ENCODE measurements around the gene LSM14B.
"Not testable (repeated sequence)": the region's sequence is repeated elsewhere in the genome, so short reads cannot be mapped to it uniquely, and the experiment has no call there.

The LSM14B gene

DNA sequence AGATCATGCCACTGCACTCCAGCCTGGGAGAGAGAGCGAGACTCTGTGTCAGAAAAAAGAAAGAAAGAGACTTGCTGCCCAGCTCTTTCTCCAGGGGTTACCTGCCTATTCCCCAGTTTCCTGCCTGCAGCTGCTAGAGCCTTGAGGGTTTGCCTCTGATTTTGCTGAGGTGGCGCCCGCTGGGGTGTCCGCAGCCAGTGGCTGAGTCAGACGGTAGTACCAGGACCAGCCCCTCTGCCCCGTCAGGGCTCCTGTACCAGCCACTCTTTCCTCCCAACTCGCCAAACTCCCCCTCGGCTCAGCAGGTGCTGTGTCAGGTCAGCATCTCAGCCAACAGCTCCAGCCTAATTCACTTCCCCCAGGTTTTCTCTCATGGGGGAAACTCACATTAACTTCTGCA, 7.4 kb upstream of the LSM14B start:
- peaks cover 13% of the 10 kb centered on the region; the same call in 1 of the 2 replicates for H3K27me3 ChIP-seq (ENCODE audit: control insufficient read depth, insufficient read depth, low read length)
- peaks cover 16% of the 10 kb centered on the region for H3K9me3 ChIP-seq (ENCODE audit: control insufficient read depth, insufficient read depth, low read depth, low read length)
- no peaks in the 10 kb centered on the region for H3K36me3 ChIP-seq (ENCODE audit: control insufficient read depth, insufficient read depth, low read length)
- H3K9ac ChIP-seq (ENCODE audit: low read length) = no peak overlapping the region
- H3K4me1 ChIP-seq (ENCODE audit: control insufficient read depth, insufficient read depth, low read length) = peaks cover 7% of the 10 kb centered on the region; the same call in 1 of the 2 replicates
- H3K4me3 ChIP-seq (ENCODE audit: low read depth, low read length) = no peak overlapping the region
- no peak overlapping the region for H3K27ac ChIP-seq (ENCODE audit: low read depth, low read length)

GRCh38 chr20:62115800-62116407, 6.4 kb upstream of the LSM14B start:
- Histone ChIP-seq H3K27me3 (ENCODE audit: control insufficient read depth, insufficient read depth, low read length) (peaks cover 13% of the 10 kb centered on the region; the same call in 1 of the 2 replicates), H3K9me3 (ENCODE audit: control insufficient read depth, insufficient read depth, low read depth, low read length) (peaks cover 12% of the 10 kb centered on the region)
- H3K27ac ChIP-seq (ENCODE audit: low read depth, low read length); H3K36me3 ChIP-seq (ENCODE audit: control insufficient read depth, insufficient read depth, low read length); H3K4me1 ChIP-seq (ENCODE audit: control insufficient read depth, insufficient read depth, low read length); H3K4me3 ChIP-seq (ENCODE audit: low read depth, low read length); H3K9ac ChIP-seq (ENCODE audit: low read length): not testable (repeated sequence)

GRCh38 chr20:62116558-62117361, 5.5 kb upstream of the LSM14B start:
- Histone ChIP-seq H3K27ac (ENCODE audit: low read depth, low read length) (no peak overlapping the region), H3K4me1 (ENCODE audit: control insufficient read depth, insufficient read depth, low read length) (peaks cover 7% of the 10 kb centered on the region; the same call in 1 of the 2 replicates), H3K4me3 (ENCODE audit: low read depth, low read length) (no peak overlapping the region), H3K9ac (ENCODE audit: low read length) (no peak overlapping the region), H3K36me3 (ENCODE audit: control insufficient read depth, insufficient read depth, low read length) (no peaks in the 10 kb centered on the region), H3K27me3 (ENCODE audit: control insufficient read depth, insufficient read depth, low read length) (peaks cover 13% of the 10 kb centered on the region; the same call in 1 of the 2 replicates), H3K9me3 (ENCODE audit: control insufficient read depth, insufficient read depth, low read depth, low read length) (peaks cover 9% of the 10 kb centered on the region; the same call in 1 of the 2 replicates)

- Histone ChIP-seq H3K9me3 (ENCODE audit: control insufficient read depth, insufficient read depth, low read depth, low read length) (peaks cover 7% of the 10 kb centered on the region; the same call in 1 of the 2 replicates), H3K36me3 (ENCODE audit: control insufficient read depth, insufficient read depth, low read length) (no peaks in the 10 kb centered on the region), H3K4me3 (ENCODE audit: low read depth, low read length) (no peak overlapping the region), H3K27ac (ENCODE audit: low read depth, low read length) (no peak overlapping the region), H3K9ac (ENCODE audit: low read length) (no peak overlapping the region), H3K4me1 (ENCODE audit: control insufficient read depth, insufficient read depth, low read length) (peaks cover 7% of the 10 kb centered on the region; the same call in 1 of the 2 replicates), H3K27me3 (ENCODE audit: control insufficient read depth, insufficient read depth, low read length) (peaks cover 13% of the 10 kb centered on the region; the same call in 1 of the 2 replicates)
Measured at GRCh38 chr20:62117362-62117646, 5.0 kb upstream of the LSM14B start.

- H3K9me3 ChIP-seq (ENCODE audit: control insufficient read depth, insufficient read depth, low read depth, low read length) = 0 out of 2 replicates have a peak, but pooled peaks cover 5% of the 10 kb centered on the region
- H3K4me1 ChIP-seq (ENCODE audit: control insufficient read depth, insufficient read depth, low read length) = peaks cover 7% of the 10 kb centered on the region; the same call in 1 of the 2 replicates
- no peak overlapping the region for H3K9ac ChIP-seq (ENCODE audit: low read length)
- H3K27me3 ChIP-seq (ENCODE audit: control insufficient read depth, insufficient read depth, low read length) = peaks cover 13% of the 10 kb centered on the region; the same call in 1 of the 2 replicates
- no peak overlapping the region for H3K4me3 ChIP-seq (ENCODE audit: low read depth, low read length)
- no peaks in the 10 kb centered on the region for H3K36me3 ChIP-seq (ENCODE audit: control insufficient read depth, insufficient read depth, low read length)
- no peak overlapping the region for H3K27ac ChIP-seq (ENCODE audit: low read depth, low read length)
Measured at GRCh38 chr20:62117658-62118057, 4.6 kb upstream of the LSM14B start.

DNA sequence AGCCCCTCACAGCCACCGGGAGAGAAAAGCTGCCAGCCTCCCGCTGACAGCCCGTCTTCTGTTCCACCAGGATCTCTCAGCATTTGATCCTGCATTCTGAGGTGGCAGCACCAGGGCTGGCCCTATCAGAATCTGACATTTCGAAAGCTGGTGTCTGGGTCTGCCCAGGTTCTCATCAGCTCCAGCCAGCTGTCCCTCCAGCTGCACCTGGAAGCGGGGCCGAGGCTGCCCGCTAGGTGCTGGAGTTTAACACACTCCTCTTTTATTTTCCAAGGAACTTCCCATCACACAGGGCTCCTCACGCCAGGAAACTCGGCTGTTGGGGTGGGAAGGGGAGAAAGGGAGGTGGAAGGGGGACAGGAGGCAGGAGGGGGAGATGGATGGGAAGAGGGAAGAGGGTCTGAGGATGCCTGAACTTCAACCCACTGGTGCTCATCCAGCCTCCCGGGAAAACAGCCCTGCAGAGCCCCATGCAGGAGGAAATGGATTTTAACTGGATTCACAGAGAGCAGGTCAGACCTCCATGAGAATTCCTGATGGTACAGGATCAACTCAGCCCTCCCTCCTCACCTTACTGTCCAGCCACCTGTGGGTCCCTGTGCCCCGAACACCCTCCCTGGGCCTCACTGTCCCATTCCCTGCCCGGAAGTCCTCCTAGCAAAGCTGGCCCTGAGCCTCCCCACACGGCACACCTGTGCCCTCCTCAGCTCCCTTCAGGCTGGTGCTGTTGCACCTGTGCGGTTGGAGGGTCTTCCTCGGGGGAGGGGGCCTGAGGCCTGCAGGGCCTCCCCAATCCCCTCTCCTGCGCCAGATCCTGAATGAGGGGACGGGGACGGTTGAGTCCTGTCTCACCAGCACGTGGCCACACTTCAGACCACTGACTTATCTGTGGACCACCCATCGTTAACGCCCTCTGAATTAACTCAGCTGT, 3.9 kb upstream of the LSM14B start:
- no peak overlapping the region for H3K4me3 ChIP-seq (ENCODE audit: low read depth, low read length)
- H3K27me3 ChIP-seq (ENCODE audit: control insufficient read depth, insufficient read depth, low read length) = peaks cover 13% of the 10 kb centered on the region; the same call in 1 of the 2 replicates
- H3K27ac ChIP-seq (ENCODE audit: low read depth, low read length) = no peak overlapping the region
- H3K9ac ChIP-seq (ENCODE audit: low read length) = no peak overlapping the region
- no peaks in the 10 kb centered on the region for H3K36me3 ChIP-seq (ENCODE audit: control insufficient read depth, insufficient read depth, low read length)
- 0 out of 2 replicates have a peak, but pooled peaks cover 4% of the 10 kb centered on the region for H3K9me3 ChIP-seq (ENCODE audit: control insufficient read depth, insufficient read depth, low read depth, low read length)
- H3K4me1 ChIP-seq (ENCODE audit: control insufficient read depth, insufficient read depth, low read length) = peaks cover 8% of the 10 kb centered on the region; the same call in 1 of the 2 replicates

DNA sequence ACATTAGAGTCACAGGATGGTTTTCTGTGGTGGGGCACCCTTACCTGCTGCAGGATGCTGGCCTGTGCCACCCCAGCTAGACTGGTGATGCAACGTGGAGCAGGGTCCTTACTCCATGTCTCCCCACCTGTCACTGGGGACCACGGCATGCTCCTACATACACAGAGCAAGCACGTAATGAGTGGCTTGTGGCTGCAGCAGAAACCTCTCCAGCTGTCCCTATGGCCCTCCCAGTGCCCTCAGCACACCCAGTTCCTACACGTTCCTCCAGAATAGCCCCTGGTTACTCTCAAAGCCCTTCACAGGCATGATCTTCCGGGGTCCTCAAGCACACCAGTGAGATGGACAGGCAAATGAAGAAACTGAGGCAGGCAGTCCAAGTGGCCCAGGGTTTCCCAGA, 3.2 kb upstream of the LSM14B start:
- H3K9me3 ChIP-seq (ENCODE audit: control insufficient read depth, insufficient read depth, low read depth, low read length) = no peaks in the 10 kb centered on the region
- H3K4me3 ChIP-seq (ENCODE audit: low read depth, low read length) = no peak overlapping the region
- no peak overlapping the region for H3K27ac ChIP-seq (ENCODE audit: low read depth, low read length)
- H3K9ac ChIP-seq (ENCODE audit: low read length) = no peak overlapping the region
- peaks cover 13% of the 10 kb centered on the region; the same call in 1 of the 2 replicates for H3K27me3 ChIP-seq (ENCODE audit: control insufficient read depth, insufficient read depth, low read length)
- peaks cover 5% of the 10 kb centered on the region for H3K36me3 ChIP-seq (ENCODE audit: control insufficient read depth, insufficient read depth, low read length)
- peaks cover 12% of the 10 kb centered on the region; the same call in 1 of the 2 replicates for H3K4me1 ChIP-seq (ENCODE audit: control insufficient read depth, insufficient read depth, low read length)

DNA sequence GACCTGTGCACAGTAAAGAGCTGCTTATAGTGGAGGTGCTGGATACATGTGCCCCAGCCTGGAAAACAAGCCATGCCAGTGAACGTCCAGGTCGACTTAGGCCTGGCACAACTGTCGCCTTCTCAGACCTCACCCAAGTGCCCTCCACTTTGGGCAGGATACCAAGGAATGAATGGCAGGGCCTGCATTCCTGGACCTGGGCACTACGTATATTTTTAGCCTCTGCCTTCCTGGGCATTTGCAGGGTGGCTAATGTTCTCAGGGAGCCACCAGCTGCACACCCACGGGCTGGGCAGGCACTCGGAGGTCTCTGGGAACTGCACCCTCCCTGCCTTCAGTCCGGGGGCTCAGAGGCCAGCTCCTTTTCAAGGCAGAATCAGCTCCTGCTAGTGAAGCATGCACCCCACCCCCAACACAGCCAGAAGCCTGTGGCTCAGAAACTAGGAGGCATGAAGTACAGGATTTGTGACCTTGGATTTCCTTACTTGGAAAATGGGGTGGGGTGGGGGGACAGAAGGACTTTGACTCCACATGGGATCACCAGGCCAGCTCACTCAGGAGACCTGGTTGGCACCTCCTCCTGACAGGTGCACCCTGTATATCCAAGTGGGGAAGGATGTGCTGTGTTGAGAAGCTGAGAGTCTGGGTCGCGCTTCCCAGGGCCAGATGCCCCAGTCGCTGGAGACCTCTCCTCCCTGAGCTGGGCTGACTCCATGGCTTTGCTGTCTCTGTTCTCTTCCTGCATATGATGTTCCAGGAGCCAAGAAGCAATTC, 2.5 kb upstream of the LSM14B start:
- no peak overlapping the region for H3K4me3 ChIP-seq (ENCODE audit: low read depth, low read length)
- H3K4me1 ChIP-seq (ENCODE audit: control insufficient read depth, insufficient read depth, low read length) = peaks cover 12% of the 10 kb centered on the region; the same call in 1 of the 2 replicates
- H3K9ac ChIP-seq (ENCODE audit: low read length) = no peak overlapping the region
- H3K27me3 ChIP-seq (ENCODE audit: control insufficient read depth, insufficient read depth, low read length) = peaks cover 13% of the 10 kb centered on the region; the same call in 1 of the 2 replicates
- H3K27ac ChIP-seq (ENCODE audit: low read depth, low read length) = no peak overlapping the region
- peaks cover 11% of the 10 kb centered on the region for H3K36me3 ChIP-seq (ENCODE audit: control insufficient read depth, insufficient read depth, low read length)
- H3K9me3 ChIP-seq (ENCODE audit: control insufficient read depth, insufficient read depth, low read depth, low read length) = no peaks in the 10 kb centered on the region

GRCh38 chr20:62120365-62120762, 1.9 kb upstream of the LSM14B start:
- H3K27ac ChIP-seq (ENCODE audit: low read depth, low read length) = no peak overlapping the region
- no peak overlapping the region for H3K9ac ChIP-seq (ENCODE audit: low read length)
- no peaks in the 10 kb centered on the region for H3K9me3 ChIP-seq (ENCODE audit: control insufficient read depth, insufficient read depth, low read depth, low read length)

More at GRCh38 chr20:62120365-62120762, 1.9 kb upstream of the LSM14B start:
- peaks cover 13% of the 10 kb centered on the region; the same call in 1 of the 2 replicates for H3K27me3 ChIP-seq (ENCODE audit: control insufficient read depth, insufficient read depth, low read length)
- no peak overlapping the region for H3K4me3 ChIP-seq (ENCODE audit: low read depth, low read length)
- peaks cover 17% of the 10 kb centered on the region for H3K36me3 ChIP-seq (ENCODE audit: control insufficient read depth, insufficient read depth, low read length)
- H3K4me1 ChIP-seq (ENCODE audit: control insufficient read depth, insufficient read depth, low read length) = peaks cover 12% of the 10 kb centered on the region; the same call in 1 of the 2 replicates

Measured in HUES6 (cell line).